Measurements from ENCODE around the gene PRKG1.

Gene PRKG1

GRCh38 chr10:51786684-51787035, 712.4 kb downstream of the PRKG1 start:
- no peak for DNase-seq

GRCh38 chr10:51788273-51788672, 714.0 kb downstream of the PRKG1 start:
- no peak for DNase-seq

- DNase-seq, result no peak
These were observed 714.8 kb downstream of the PRKG1 start for GRCh38 chr10:51789118-51789517.

GRCh38 chr10:51789903-51790302, 715.6 kb downstream of the PRKG1 start:
- no peak for DNase-seq

GRCh38 chr10:51792678-51793077, 718.4 kb downstream of the PRKG1 start:
- no peak for DNase-seq

- DNase-seq, result no peak
These were observed 725.8 kb downstream of the PRKG1 start for GRCh38 chr10:51800121-51800520.

GRCh38 chr10:51800725-51801424, 726.6 kb downstream of the PRKG1 start:
- DNase-seq, result no peak

GRCh38 chr10:51802030-51802429, 727.7 kb downstream of the PRKG1 start:
- DNase-seq, result no peak

GRCh38 chr10:51804866-51805265, 730.6 kb downstream of the PRKG1 start:
- no peak for DNase-seq

- DNase-seq, result no peak
These were observed 732.0 kb downstream of the PRKG1 start for GRCh38 chr10:51806079-51806835.

GRCh38 chr10:51808187-51808586, 733.9 kb downstream of the PRKG1 start:
- no peak for DNase-seq

GRCh38 chr10:51815723-51816122, 741.4 kb downstream of the PRKG1 start:
- no peak for DNase-seq

GRCh38 chr10:51821045-51821444, 746.8 kb downstream of the PRKG1 start:
- no peak for DNase-seq

GRCh38 chr10:51821745-51822144, 747.5 kb downstream of the PRKG1 start:
- no peak for DNase-seq

GRCh38 chr10:51832652-51833383, 758.5 kb downstream of the PRKG1 start:
- no peak for DNase-seq

GRCh38 chr10:51834548-51834947, 760.3 kb downstream of the PRKG1 start:
- DNase-seq, result no peak

- DNase-seq, result no peak
These were observed 764.2 kb downstream of the PRKG1 start for GRCh38 chr10:51838471-51838870.

GRCh38 chr10:51843966-51844365, 769.7 kb downstream of the PRKG1 start:
- DNase-seq, result no peak

GRCh38 chr10:51846856-51847506, 772.7 kb downstream of the PRKG1 start:
- DNase-seq, result no peak

GRCh38 chr10:51852297-51852696, 778.0 kb downstream of the PRKG1 start:
- no peak for DNase-seq

- DNase-seq, result no peak
These were observed 783.0 kb downstream of the PRKG1 start for GRCh38 chr10:51857305-51857704.

- no peak for DNase-seq
These were observed 786.0 kb downstream of the PRKG1 start for GRCh38 chr10:51860257-51860656.

- no peak for DNase-seq
These were observed 786.8 kb downstream of the PRKG1 start for GRCh38 chr10:51861051-51861450.
